OCI-LY3 (cell line): ENCODE results near the gene HS3ST2.

Experiments
- EZH2phosphoT487 ChIP-seq: fragments of 200-600 bp; shearing (Covaris generic); IDR thresholded peaks from 2 replicates; pipeline ENCODE4 v1.6.1; 2018; ENCODE audit warnings: antibody characterized with exemption, mixed run types, low read depth
- TF ChIP-seq, protein P1 (sequence below): fragments of 200-600, 300-600 bp; sonication (generic); IDR thresholded peaks from 2 replicates; pipeline ENCODE4 v1.5.1; 2014; ENCODE audit warnings: antibody characterized with exemption, low read length, low read depth

DNA sequence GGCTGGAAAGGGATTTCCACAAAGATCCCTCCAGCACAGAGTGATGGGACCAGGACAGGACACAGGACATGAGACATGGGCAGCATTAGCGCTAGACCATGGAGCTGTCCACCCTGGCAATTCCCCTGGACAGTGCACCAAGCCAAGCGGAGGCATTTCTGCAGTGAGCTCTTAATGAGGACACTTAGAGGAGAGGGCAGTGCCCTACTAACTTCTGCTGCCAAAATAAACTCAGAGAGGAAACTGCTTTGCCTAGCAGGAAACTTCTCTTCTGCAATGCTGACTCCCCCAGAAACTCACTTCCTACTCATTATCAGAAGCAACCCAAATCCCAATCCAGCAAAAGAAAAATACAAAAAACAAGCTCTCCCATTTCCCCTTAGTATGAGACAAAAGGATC is 119.2 kb downstream of the HS3ST2 start:
- TF ChIP-seq, protein P1, sequence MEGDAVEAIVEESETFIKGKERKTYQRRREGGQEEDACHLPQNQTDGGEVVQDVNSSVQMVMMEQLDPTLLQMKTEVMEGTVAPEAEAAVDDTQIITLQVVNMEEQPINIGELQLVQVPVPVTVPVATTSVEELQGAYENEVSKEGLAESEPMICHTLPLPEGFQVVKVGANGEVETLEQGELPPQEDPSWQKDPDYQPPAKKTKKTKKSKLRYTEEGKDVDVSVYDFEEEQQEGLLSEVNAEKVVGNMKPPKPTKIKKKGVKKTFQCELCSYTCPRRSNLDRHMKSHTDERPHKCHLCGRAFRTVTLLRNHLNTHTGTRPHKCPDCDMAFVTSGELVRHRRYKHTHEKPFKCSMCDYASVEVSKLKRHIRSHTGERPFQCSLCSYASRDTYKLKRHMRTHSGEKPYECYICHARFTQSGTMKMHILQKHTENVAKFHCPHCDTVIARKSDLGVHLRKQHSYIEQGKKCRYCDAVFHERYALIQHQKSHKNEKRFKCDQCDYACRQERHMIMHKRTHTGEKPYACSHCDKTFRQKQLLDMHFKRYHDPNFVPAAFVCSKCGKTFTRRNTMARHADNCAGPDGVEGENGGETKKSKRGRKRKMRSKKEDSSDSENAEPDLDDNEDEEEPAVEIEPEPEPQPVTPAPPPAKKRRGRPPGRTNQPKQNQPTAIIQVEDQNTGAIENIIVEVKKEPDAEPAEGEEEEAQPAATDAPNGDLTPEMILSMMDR = no peak
- no peak for TF ChIP-seq EZH2phosphoT487
